Cardiac muscle cell (in vitro differentiated cells and primary cell): ENCODE results near the gene PPM1F. TPM values are rescaled to one million over a fixed set of nuclear protein-coding genes. Genes with fewer than 3 reads are reported as not detected.

ENCODE experiments used
- DNase-seq, 2 donors: peaks; one replicate each; pipeline versions ENCODE4 v3.0.0 to v3.0.0-alpha.2; 2010 to 2017; ENCODE audit warnings: low read depth in 1 of 2, low spot score in 1 of 2
- H3K27ac ChIP-seq: fragments of 200-600 bp; sonication (generic); 2 replicates; pipeline ENCODE4 v1.5.1; 2016
- H3K27me3 ChIP-seq: fragments of 200-600 bp; sonication (generic); 2 replicates; pipeline ENCODE4 v1.6.0; 2016; ENCODE audit warnings: control low read depth
- H3K36me3 ChIP-seq: fragments of 200-600 bp; sonication (generic); 2 replicates; pipeline ENCODE4 v1.5.1; 2016; ENCODE audit warnings: control low read depth
- H3K4me1 ChIP-seq: fragments of 200-600 bp; sonication (generic); 2 replicates; pipeline ENCODE4 v1.8.1; 2017; ENCODE audit warnings: low read depth, mild to moderate bottlenecking, mixed run types
- H3K4me3 ChIP-seq: fragments of 200-600 bp; sonication (generic); 2 replicates; pipeline ENCODE4 v1.5.1; 2016; ENCODE audit warnings: mild to moderate bottlenecking
- H3K9me3 ChIP-seq: fragments of 200-600 bp; sonication (generic); 2 replicates; pipeline ENCODE4 v1.5.1; 2017; ENCODE audit warnings: low read depth, mild to moderate bottlenecking, control low read depth
- polyA plus RNA-seq: library from polyadenylated mRNA; unstranded; fragments of >200 nt; fragmentation: Nextera tagmentation; extraction: Ambion mirVana; gene quantifications from 2 replicates; pipeline ENCODE4 v1.2.1, GENCODE V29; 2016
- total RNA-seq: library from RNA; depleted of rRNA; stranded (reverse); fragments of >200 nt; gene quantifications from 2 replicates; pipeline ENCODE4 v1.2.3, GENCODE V29; 2016
- TF ChIP-seq, protein P1 (sequence below): IDR thresholded peaks from 2 replicates; pipeline ENCODE4 v1.5.1; 2012; ENCODE audit warnings: low read depth, mild to moderate bottlenecking, low read length

Gene PPM1F
- total and polyA plus RNA-seq, 2 experiments from 2014 or later = 24.4 to 49.8 TPM

DNA sequence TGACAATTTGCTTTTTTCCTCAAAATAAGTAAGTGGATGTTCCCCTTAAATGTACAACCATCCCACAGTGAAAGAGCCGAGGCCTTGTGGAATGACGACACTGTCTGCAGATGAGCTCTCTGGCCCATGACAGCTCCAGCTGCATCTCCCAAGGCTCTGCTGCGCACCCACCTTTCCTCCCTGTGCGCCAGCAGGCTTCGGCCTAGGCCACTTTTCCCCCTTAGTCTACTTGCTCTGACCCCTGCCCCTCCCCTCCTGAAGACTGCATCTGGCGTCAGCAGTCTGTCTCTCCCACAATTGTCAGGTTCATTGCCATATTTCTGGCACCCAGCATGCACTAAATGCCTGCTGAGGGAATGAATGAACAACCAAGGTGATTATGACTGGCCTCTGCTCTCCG lies 27.9 kb upstream of the PPM1F start:
- no peak for DNase-seq
- H3K4me3 ChIP-seq = no peak overlapping the region
- no peaks in the 10 kb centered on the region for H3K36me3 ChIP-seq
- H3K27ac ChIP-seq = no peak overlapping the region
- H3K4me1 ChIP-seq = peaks cover 4% of the 10 kb centered on the region
- no peaks in the 10 kb centered on the region for H3K27me3 ChIP-seq
- no peaks in the 10 kb centered on the region for H3K9me3 ChIP-seq
- TF ChIP-seq, protein P1, sequence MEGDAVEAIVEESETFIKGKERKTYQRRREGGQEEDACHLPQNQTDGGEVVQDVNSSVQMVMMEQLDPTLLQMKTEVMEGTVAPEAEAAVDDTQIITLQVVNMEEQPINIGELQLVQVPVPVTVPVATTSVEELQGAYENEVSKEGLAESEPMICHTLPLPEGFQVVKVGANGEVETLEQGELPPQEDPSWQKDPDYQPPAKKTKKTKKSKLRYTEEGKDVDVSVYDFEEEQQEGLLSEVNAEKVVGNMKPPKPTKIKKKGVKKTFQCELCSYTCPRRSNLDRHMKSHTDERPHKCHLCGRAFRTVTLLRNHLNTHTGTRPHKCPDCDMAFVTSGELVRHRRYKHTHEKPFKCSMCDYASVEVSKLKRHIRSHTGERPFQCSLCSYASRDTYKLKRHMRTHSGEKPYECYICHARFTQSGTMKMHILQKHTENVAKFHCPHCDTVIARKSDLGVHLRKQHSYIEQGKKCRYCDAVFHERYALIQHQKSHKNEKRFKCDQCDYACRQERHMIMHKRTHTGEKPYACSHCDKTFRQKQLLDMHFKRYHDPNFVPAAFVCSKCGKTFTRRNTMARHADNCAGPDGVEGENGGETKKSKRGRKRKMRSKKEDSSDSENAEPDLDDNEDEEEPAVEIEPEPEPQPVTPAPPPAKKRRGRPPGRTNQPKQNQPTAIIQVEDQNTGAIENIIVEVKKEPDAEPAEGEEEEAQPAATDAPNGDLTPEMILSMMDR = no peak

DNA sequence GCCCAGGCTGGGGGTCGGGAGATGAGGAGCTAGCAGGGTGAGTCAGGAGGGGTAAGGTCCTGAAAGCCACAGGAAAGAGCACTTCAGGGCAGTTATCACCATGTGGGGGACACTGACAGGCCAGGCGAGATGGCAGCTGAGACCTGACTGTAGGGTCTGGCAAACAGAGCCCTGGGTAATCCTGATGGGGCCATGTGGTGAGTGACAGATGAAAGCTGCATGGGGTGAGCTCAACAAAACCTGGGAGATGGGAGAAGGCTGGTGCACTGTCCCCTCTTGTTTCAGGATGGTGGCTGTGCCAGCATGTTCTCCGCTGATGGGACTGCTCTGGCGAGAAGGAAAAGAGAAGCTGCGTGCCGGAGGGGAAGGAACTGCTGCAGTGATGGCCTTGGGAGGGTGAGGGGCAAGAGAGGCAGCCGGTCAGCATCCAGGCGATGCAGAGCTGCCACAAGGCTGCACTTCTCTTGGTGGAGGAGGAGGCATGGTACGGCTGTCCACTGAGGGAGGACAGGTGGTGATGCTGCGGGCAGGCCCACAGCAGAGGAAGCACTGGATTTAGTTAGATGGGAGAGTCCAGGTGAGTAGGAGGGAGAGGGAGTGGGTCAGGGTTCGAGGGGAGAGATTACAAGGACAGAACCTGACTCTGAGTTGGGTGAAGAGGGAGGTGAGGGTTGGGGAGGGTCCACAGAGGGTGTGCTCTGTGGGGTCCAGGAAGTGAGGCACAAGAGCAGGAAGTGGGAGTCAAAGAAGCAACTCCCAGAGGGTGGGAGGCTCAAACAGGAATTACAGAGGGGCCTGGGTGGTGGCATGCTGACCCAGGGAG lies 26.1 kb upstream of the PPM1F start:
- H3K27ac ChIP-seq = no peak overlapping the region

GRCh38 chr22:21977814-21978213 lies 25.2 kb upstream of the PPM1F start:
- no peak for DNase-seq
- Histone ChIP-seq H3K36me3 (peaks cover 13% of the 10 kb centered on the region), H3K4me1 (peaks cover 4% of the 10 kb centered on the region), H3K9me3 (no peaks in the 10 kb centered on the region), H3K27ac (no peak overlapping the region), H3K27me3 (no peaks in the 10 kb centered on the region), H3K4me3 (no peak overlapping the region)
- TF ChIP-seq, protein P1 = no peak

More for the DNA sequence above, 26.1 kb upstream of the PPM1F start:
- no peak overlapping the region for H3K4me3 ChIP-seq
- H3K4me1 ChIP-seq = peaks cover 4% of the 10 kb centered on the region
- H3K36me3 ChIP-seq = peaks cover 10% of the 10 kb centered on the region
- DNase-seq = no peak
- H3K27me3 ChIP-seq = no peaks in the 10 kb centered on the region
- TF ChIP-seq, protein P1 = no peak
- no peaks in the 10 kb centered on the region for H3K9me3 ChIP-seq

GRCh38 chr22:21975854-21976345 lies 23.3 kb upstream of the PPM1F start:
- H3K27me3 ChIP-seq = no peaks in the 10 kb centered on the region
- no peak overlapping the region for H3K27ac ChIP-seq
- DNase-seq = no peak
- peaks cover 23% of the 10 kb centered on the region for H3K36me3 ChIP-seq
- H3K4me1 ChIP-seq = no peaks in the 10 kb centered on the region
- no peaks in the 10 kb centered on the region for H3K9me3 ChIP-seq
- no peak overlapping the region for H3K4me3 ChIP-seq
- TF ChIP-seq, protein P1 = no peak

- TF ChIP-seq, protein P1 = no peak
Observed at GRCh38 chr22:21975273-21975672, 22.6 kb upstream of the PPM1F start.

More at GRCh38 chr22:21975273-21975672, 22.6 kb upstream of the PPM1F start:
- Histone ChIP-seq H3K4me1 (no peaks in the 10 kb centered on the region), H3K4me3 (no peak overlapping the region), H3K27ac (no peak overlapping the region), H3K9me3 (no peaks in the 10 kb centered on the region), H3K36me3 (peaks cover 24% of the 10 kb centered on the region), H3K27me3 (no peaks in the 10 kb centered on the region)
- no peak for DNase-seq
